Mammary epithelial cell (primary cell): ENCODE data around the gene PRKCA.

ENCODE experiments used
- CTCF ChIP-seq, 2 donors: IDR thresholded peaks in 1 of 2; conservative IDR thresholded peaks in 1 of 2; 2 replicates each; pipeline ENCODE4 v1.5.1; 2011 to 2012; ENCODE audit warnings: inconsistent platforms in 2 of 2, low read length in 2 of 2, mild to moderate bottlenecking in 2 of 2, control low read depth in 1 of 2, low read depth in 1 of 2; ENCODE audit not compliant: insufficient read depth in 1 of 2; ENCODE audit errors: extremely low read depth in 1 of 2
- EZH2 ChIP-seq: IDR thresholded peaks from 2 replicates; pipeline ENCODE4 v1.6.1; 2012; ENCODE audit warnings: low read length, inconsistent platforms, borderline replicate concordance

GRCh38 chr17:66790501-66791061, 488.2 kb downstream of the PRKCA start:
- no peak for TF ChIP-seq EZH2
- no peak for TF ChIP-seq CTCF (conservative IDR thresholded peaks at IDR 0.05 in 1 of 2, IDR thresholded peaks at IDR 0.05 in 1 of 2; ENCODE audit: extremely low read depth in 1 of 2, insufficient read depth in 1 of 2, low read depth in 1 of 2, low read length in 2 of 2)
